SIG-M5 treated with dmso at 0.1 percent for 504 hours (cell line): Measurements from ENCODE around the gene PDZD2.

Experiments used
- DNase-seq: peaks from one replicate; lab custom pipeline; 2025; ENCODE audit not compliant: unreplicated experiment; lab: John Stamatoyannopoulos, UW

PDZD2 gene

DNA sequence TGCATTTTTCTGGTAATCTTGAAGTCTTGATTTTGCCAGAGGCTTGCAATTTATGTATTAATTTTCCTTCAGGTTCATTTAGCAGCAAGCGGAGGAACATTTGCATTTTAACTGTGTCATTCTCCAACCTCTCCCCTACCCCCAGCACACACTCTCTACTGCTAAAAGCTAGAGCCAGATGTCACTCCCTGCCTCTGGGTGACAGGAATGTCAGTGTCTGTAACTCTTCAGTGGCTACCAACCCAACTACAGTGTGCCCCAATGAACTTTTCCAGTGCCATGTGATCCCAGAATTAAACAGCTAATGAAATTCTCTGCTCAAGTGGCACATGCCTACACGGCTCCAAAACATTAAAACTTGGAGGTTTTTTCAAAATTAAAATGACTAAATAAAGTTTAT, 274.9 kb downstream of the PDZD2 start:
- no peak for DNase-seq

DNA sequence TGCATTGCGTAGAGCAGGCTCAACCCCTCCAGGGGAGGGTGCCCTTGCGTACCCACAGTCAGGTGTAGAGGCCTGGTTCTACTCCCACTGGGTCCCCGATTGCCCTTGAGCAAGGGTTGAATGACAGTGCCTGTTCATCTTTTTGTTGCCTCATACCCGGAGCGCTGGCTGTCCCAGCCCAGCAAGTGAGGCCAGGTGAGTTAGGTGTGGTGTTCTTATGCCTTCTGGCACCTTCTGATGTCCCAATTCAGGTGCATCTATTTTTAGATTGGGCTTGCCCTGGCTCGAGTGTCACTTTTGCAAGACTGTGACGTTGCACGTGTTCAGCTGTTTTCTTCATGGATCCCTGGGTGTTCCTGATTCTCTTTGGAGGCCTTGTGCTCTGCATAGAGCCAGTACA, 277.4 kb downstream of the PDZD2 start:
- no peak for DNase-seq

DNA sequence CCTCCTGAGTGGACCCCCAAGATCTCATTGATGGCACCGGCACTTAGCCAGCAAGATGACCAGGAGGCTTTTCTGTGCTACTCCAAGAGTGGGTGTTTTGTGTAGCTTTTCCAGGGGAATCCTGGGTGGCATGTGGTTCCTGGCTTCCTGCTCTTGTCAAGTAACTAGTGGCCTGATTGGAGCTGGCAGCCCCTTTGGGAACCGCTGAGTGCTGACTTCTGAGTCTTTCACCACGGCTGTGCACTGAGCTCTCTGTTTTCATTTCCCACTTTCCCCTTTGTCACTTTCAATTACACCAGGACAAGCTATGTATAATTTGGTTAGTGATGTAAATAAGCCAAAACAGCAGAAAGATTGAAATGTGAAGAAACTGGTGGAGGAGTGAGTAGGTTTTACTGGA, 279.8 kb downstream of the PDZD2 start:
- no peak for DNase-seq

DNA sequence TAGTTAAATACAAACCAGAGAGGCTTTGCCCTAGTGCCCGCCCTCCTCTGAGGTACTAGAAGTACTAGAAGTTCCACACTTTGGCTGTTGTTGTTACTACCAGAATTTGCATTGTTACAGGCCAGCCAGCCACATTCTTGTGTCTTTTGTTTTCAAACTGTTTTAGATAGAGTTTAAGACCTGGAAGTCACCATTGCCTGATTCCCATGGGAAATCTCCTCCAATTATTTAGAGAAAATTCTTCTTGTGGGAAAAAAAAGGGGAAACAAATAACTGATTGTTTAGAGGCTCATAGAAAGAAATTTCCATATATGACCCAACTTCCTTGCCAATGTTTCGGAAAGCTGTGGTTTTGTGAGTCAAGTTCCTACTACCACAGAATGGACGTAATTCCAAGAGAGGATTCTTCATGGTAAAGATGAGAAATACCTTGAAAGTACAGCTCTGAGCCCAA, 282.9 kb downstream of the PDZD2 start:
- DNase-seq, result no peak

DNA sequence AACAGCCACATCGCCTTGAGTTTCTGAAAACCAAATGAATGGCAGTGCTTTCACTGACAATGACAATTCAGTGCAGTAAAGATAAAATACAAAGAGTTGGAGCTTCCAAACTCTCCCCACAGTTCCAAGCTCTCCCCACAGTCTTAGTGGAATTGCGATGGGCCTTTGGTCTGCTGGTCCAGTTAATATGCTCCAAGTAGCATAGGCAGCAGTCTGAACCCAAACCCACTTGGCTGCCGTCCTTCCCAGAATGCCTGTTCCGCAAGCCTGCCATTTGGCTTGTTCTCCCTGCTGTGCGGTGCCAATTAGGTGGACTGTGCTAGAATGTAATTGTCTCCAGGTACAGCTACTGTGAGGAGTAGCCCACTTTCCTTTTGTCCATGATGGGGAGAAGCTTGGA, 285.1 kb downstream of the PDZD2 start:
- DNase-seq, result no peak

DNA sequence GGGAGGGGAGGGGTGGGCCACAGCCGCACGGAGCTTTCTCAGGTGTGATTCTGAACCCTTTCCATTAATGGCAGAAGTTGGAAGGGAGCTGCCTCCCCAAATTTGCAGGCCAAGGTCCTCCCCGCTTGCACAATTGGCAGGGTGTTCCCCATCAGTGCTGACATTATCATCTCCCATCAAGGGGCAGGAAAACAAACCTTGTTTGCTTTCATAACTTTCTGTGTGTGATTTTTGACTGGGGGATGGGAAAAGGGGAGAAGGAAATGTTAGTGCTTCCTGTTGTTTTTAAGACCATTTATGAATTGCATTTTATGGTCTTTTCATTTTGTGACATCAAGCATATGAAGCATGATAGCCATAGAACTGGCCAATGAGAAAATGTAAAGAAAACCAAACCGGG, 292.9 kb downstream of the PDZD2 start:
- no peak for DNase-seq

DNA sequence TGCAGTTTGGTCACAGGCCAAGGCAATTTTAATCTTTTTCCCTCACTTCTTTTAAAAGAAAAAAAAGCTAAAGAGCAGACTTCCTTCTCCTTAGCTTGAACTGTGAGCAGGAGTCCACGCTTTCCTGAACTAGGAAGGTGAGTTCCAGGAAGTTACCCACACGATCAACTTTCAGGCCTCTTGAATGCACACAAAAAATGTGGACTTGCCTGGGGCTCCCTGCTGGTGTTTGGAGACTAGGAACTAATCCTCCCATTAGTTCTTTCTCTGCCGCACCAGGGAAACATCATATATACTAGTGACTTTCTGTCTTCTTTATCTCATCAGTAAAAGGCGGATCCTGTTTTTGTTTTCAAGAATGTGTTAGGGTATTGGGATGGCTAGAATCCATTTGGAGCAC, 295.2 kb downstream of the PDZD2 start:
- DNase-seq, result no peak

DNA sequence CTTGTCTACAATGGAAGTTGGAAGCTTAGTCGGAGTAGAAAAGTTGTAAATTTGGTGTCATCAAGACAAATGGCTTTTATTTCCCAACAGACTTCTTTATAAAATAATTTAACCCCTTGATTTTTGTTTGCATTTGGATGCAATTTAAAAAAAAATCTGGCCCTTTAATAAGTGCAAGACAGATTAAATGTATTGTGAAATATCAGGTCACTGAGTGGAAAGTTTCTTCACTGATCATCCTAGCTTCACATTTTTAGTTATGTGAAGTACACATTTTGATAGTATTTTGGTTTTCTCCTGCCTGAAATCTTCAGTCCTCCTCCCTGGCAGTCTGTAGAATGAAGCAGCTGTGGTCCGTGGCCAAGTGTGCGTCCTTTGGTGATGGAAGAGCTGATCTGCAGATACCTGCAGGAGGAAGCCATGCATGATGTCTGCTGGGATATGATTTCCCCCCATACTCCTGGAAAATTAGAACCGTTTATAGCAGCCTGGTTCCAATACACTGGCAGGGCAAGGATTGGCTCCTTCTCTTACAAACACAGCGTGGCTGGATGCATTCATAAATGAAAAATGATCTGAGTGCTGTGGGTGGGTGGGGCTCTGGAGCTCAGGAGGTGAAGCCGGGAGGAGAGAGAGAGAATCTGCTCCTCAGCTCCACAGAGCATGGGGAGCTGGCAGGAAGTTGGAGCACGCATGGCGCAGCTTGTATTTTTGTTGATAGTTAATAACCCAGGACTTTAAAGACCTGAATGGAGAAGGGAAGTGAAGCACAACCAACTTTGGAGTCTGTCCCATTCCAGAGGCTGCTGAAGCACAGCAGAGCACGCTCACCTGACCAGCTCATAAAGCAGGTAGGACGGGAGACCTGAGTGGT, 296.8 kb downstream of the PDZD2 start:
- DNase-seq, result no peak

DNA sequence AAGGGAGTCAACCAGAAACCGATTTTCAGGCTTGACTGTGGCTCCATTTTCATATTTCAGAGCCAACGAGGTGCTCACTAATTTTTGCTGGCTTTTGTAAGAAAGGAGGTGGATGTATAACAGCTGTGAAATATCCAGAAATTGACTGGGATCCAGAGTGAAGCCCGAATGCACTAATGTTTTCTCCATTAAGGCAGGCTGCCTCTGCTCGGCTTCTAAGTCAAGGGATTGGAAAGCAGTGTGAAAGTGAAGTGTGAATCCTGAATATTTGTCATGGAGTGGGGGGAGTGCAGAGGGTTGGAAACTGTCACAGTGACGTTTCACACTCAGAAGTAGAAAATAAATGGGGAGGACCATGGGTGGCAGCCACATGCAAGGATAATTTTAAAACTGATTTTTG, 297.8 kb downstream of the PDZD2 start:
- DNase-seq, result no peak

DNA sequence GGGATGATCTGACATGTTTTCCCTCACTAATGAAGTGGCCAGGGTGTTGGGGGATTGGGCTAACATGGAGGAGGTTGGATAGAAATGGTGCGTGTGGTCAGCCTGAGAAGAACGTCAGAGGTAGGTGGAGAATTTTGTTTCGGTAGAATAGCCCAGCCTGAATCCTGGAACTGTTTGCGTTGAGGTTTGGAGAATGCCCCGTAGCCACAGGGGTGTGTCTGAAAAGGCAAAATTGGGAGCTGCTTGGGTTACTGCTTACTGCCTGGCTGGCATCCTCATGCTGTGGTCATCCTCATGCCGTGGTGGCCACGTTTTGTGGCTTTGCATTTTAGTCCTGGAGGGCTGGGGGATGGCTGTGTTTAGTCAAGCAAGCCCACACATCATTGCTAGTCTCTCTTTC, 298.3 kb downstream of the PDZD2 start:
- no peak for DNase-seq

DNA sequence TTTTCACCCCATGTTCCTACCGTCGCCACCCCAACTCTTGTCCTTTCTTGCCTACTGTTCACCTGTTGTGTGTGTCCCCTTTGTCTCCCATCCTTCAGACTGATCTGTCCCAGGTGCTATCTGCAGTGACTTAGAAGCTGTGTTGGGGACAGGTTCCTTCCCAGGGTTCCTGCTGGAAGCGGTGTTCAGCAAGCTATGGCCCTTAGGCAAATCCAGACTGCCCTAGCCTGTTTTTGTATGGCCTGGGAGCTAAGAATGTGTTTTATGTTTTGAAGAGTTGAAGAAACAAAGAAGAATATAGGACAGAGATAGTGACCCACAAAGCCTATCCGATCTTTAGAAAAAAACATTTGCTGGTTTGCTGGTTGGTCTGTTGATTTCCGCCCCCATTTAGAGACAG, 298.8 kb downstream of the PDZD2 start:
- DNase-seq, result no peak

DNA sequence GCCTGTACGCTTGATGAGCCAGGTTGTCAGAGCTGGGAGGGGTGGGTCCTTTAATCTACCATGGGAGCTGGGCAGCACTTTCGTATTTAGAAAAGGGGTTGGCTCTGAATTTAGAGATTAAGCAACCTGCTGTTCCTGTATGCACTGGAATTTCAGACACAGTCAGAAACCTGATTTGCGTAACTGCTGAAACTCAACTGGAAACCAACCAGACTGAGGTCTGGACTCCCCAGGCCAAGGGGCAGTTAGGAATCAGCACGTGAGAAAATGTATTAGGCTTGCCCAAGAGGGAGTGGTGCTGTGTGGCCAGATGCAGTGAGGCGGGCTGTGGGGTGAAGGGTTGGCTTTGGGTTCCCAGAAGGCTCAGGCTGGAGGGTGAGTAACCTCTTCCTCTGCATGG, 300.2 kb downstream of the PDZD2 start:
- no peak for DNase-seq

DNA sequence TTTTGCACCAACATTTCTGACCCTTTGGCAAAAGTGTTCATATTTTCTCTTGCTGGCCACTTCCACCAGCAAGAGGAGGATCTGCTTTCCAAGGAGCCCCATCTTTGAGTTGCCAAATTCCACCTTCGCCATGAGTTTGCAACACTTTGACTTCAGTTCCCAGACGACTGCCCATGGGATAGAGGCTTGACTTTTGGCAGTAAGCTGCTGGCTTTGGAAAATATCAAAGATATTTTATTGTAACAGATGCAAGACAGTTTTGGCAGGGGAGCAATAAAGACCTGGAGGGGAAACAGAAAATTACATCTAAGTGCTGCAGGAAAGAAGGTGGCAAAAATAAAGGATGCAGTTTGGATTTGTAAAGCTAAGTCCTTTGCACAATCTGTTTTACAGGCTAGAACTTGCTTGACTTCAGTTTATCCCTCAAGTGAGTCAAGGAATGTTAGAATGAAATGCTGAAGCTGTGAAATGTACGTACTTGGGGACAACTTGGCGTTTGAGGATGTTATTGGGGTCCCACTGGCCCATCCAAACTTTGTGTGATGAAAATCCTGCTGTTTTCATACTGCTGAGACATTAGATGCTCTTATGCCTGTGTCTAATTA, 302.3 kb downstream of the PDZD2 start:
- no peak for DNase-seq

DNA sequence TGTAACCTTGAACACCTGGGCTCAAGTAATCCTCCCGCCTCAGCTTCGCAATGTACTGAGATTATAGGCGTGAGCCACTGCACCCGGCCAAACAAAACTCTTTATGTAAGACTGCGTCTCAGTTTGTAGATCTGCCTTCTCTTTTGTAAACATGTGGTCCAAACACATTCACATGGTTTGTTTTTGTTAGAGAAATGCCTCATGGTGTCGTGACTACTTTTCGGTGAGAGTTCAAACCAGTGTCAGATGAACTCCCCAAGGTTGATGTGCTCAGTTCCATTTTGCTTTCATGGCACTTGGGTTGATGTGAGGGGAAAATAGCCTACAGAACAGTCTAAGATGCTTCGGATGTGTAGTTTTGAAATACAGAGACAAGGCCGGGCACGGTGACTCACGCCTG, 303.6 kb downstream of the PDZD2 start:
- DNase-seq, result no peak

DNA sequence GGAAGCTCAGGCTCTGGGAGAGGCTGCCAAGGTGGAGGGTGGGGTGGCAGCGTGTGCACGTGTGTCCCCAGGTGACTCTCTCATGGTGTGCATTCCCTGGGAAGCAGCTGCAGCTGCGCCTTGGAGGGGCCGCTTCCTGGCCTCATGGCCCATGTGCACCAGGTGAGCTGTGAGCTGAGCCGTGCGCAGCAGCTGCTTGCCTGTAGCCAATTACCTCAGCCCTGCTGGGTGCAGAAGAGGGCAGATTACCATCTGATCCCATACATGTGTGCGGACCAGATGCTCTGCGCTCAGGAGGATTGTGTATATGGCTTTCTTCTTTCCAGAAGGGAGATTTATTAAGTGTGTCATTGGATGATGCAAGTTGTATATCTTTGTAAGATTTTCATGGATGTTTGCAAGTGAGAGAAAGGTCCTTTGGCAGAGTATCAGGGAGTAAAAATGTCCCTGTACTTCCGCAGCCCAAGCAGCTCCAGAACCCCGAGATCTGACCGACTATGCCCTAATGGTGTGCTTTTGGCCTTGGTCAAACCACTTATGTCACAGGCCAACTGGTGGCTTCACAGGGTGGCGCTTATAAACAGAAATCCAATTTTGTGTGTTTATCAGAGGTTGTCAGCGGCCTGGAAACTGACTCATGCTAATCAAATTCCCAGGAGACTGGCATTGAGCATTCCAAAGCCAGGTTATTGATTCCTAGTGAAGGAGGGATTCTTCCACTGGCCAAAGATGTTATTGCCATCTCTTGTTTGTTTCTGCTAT, 305.9 kb downstream of the PDZD2 start:
- no peak for DNase-seq

DNA sequence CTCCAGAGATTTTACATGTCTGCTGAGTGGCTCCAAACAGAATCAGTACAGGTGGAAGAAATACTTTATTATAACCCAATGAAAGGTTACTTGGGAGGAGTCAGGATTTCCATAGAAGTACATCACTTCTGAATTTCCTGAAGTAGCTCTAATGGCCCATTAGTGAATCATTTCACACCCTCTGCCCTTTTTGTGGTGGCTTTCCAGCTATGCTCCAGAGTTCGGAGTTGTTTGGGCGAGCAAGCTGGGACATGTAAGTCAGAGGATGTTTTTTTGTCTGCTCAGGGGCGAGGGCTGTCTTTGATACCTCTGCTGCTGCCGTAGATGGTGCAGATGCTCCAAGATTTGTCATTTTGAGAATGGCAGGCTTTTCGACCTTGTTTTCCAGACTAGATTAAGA, 309.1 kb downstream of the PDZD2 start:
- no peak for DNase-seq

DNA sequence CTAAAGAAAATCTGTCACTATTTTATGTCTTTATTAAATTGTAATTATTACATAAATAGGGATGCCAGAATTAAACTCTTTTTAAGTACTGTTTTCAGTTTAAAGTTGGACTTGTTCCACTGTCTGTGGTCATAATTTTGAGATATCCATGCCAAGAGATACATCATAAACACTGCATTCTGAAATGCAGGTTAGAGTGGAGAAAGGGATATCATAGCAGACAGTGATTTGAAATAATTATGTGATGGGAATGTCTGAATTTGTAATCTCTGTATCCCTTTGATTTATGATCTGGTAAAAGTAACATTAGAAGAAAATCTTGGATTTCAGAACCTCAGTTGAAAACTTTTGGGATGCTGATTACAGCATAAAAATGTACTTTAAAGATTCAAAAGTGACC, 313.1 kb downstream of the PDZD2 start:
- no peak for DNase-seq

DNA sequence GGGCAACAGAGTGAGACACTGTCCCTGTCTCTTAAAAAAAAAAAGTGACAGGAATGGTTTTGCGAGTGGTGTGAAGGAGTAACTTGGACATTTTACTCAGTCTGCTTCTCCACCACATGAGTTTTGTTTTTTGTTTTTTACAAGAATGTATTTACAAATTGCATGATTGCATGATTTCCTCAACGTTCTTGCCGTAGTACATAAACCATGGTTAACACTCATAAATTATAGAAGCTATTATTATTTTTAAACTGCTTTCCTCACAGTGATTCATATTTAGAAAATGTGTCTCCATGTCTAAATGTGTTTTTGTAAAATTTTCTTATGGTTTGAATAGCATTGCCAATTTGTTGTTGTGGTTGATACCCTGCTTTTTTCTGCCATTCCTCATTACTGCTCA, 315.2 kb downstream of the PDZD2 start:
- no peak for DNase-seq

DNA sequence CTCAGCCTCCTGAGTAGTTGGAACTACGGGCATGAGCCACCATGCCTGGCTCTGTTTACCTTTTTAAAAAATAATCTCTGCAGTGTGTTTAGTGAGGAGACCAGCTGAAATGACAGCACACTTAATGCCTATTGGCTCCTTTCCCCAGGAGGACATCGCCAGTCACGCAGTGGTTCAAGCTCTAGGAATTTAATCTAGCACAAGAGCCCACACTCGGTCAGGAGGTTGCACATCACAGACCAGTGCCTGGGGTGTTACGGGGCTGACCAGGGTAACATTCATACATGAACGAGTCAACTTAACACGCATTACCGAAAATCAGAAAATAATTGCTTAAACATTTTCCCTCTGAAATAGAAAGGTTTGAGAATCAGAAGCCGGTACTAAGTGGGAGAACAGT, 318.2 kb downstream of the PDZD2 start:
- DNase-seq, result no peak

DNA sequence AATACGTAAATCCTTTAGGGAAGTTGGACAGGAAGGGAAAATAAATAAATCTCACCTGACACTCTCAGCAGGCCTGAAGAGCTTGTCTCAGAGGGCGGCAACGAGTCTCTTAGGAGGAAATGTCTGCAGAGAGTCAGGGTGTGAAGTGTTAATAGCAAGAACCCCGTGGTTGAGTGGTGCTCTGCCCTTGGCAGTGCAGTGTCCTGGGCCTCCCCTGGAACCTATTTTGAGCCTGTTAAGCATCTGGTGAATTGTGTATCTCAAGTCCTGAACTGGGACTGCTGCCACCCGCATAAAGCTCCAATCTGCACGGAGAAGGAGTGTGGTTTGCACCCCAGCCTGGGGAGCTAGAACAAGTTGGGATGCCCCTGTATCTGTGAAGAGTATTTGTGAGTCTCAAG, 323.4 kb downstream of the PDZD2 start:
- no peak for DNase-seq

DNA sequence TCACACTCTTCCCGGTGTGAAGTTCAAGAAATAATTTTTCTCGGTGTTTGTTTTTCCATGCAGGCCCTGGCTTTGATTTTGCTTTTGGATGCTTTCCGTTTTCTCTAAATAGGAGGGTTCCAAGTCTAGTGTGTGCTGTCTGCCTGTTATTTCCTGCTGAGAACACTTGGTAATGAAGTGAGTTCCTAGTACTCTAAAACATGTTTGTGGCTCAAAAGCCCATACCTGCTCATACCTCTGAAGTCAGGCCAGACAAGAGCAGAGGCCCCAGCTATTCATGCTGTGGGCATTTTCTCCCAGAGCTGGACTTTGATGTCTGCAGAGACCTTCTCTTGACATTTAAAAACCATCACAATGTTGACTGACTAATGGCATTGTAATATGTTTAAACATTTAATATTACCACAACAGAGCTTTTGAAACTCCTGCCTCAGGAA, 324.0 kb downstream of the PDZD2 start:
- DNase-seq, result no peak
